HAP-1 (cell line): ENCODE measurements around the gene NUFIP2.
A peak's percentile ranks its signal among the peaks of the same experiment; 100 is the strongest.
"Not testable (repeated sequence)": the region's sequence is repeated elsewhere in the genome, so short reads cannot be mapped to it uniquely, and the experiment has no call there.

Experiments used
- DNase-seq, 2 experiments: peaks; one replicate each; pipeline ENCODE4 v3.0.0-alpha.2; 2016 to 2020; ENCODE audit warnings: low spot score in 2 of 2
- H3K27me3 ChIP-seq: fragments of 250-450 bp; sonication (Bioruptor Pico); 2 replicates; pipeline ENCODE4 v1.5.1; 2020; ENCODE audit warnings: low read depth, mild to moderate bottlenecking, moderate library complexity
- H3K36me3 ChIP-seq: fragments of 250-450 bp; sonication (Bioruptor Pico); replicated peaks from 2 replicates; pipeline ENCODE4 v1.5.1; 2020; ENCODE audit warnings: mild to moderate bottlenecking
- H3K4me1 ChIP-seq: fragments of 250-450 bp; sonication (Bioruptor Pico); 2 replicates; pipeline ENCODE4 v1.5.1; 2020; ENCODE audit warnings: mild to moderate bottlenecking
- H3K4me3 ChIP-seq: fragments of 250-450 bp; sonication (Bioruptor Pico); 2 replicates; pipeline ENCODE4 v1.5.1; 2020; ENCODE audit warnings: mild to moderate bottlenecking, moderate library complexity
- H3K9me3 ChIP-seq: fragments of 250-450 bp; sonication (Bioruptor Pico); 2 replicates; pipeline ENCODE4 v1.5.1; 2020; ENCODE audit warnings: mild to moderate bottlenecking, moderate library complexity
- in situ Hi-C: fragments of 300-500 bp; cut with MboI; formaldehyde crosslinking; loops from 3 replicates; pipeline ENCODE4 v1.14.3; 2020; ENCODE audit warnings: low sequenced_read_pairs, inconsistent platforms, mixed read lengths

Gene NUFIP2

DNA sequence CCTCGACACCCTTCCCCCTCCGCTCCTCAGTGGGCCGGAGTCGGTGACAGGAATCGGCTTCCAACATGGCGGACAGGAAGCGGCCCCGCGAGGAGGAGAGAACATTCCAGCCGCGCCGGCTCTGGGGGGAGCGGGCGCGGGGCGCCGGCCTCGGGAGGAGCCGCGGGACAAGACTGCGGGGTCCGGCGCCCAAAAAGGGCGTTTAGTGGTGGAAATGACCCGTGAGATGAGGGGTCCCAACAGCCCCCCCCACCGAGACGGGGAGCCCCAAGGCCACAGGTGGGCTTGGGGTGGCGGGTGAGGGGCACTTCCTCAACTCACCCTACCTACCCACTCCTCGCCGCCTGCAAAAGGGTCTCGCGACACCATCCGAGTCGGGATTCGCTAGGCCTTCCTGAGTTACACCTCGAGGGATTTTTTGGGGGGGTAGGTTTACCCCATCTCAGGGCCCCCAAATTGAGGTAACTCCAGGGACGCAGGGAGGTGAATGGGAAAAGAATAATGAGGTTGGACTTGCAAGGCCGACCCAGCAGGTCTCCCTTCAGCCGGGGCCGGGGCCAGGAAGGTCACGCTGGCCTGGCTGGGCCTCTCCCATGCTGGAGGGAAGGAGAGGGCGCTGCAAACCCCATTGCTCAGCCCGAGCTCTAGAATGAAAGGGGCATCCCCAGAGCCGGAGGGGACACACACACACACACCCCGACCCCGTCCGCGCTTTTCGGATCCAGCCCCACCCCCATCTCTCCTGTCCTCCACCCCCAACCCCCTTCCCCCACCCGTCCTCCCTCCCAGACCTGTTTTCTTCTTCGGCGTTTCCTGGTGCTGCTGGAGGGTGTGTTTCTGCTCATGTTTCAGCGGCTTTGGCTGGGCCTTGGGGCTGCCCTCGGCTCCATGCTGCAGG lies 707 bp downstream of the NUFIP2 start:
- DNase-seq = peak; percentile 40 to 80

DNA sequence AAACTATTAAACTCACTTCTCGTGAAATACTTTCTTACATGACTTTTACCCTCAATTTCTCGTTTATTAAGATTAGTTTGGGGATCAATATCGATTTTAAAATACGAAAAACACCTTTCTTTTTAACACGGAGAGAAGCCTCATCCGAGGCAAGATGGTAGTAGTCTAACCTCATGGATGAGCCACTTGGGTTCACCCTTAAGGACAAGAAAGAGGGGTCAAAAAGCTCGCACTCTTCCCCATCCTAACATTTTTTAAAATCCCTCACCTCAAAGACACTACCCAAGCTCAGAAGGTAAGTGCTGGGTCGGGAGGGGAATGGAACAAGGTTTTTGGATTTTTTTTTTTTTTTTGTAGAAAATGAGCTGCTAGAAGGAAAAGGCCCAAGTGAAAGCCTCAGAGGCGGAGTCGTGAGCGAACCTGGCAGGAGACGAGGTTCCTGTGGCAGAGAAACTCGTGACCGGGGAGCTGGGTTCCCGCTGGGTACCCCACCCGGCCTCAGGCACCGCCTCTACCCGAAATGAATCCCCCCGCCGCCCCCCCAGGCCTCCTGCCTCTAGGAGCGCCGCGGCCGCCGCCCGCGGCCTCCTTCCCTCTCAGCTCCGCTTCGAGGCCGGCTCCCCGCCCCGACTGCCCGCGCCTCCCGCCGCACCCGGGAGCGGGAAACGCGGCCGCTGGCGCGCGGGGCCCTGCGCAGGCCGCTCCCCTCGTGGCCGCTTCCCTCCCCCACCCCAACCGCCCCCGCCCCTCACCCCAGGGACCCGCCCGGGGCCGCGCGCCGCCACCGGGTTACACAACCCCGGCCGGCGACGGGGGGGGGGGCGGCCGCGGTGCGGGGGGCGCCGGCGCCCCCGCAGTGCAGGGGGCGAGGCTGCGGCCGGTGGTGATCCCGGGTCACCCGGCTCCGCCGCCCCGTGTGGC lies 1.6 kb downstream of the NUFIP2 start:
- peak; percentile 34 to 57 for DNase-seq

More for the DNA sequence above, 707 bp downstream of the NUFIP2 start:
- in situ Hi-C loops = no loop called here
- H3K4me3 ChIP-seq = peak overlapping the region; percentile 87
- 0 out of 2 replicates have a peak, but pooled peaks cover 2% of the 10 kb centered on the region for H3K27me3 ChIP-seq
- H3K4me1 ChIP-seq = peaks cover 12% of the 10 kb centered on the region; the same call in 1 of the 2 replicates
- H3K36me3 ChIP-seq = peaks cover 14% of the 10 kb centered on the region
- H3K9me3 ChIP-seq = no peaks in the 10 kb centered on the region

GRCh38 chr17:29291163-29291752 lies 2.7 kb downstream of the NUFIP2 start:
- Histone ChIP-seq H3K9me3 (no peaks in the 10 kb centered on the region), H3K27me3 (0 out of 2 replicates have a peak, but pooled peaks cover 2% of the 10 kb centered on the region), H3K4me3 (peak overlapping the region; percentile 48), H3K36me3 (peaks cover 34% of the 10 kb centered on the region), H3K4me1 (peaks cover 12% of the 10 kb centered on the region; the same call in 1 of the 2 replicates)
- in situ Hi-C loops = no loop called here
- DNase-seq = peak; percentile 46 to 66

More for the DNA sequence above, 1.6 kb downstream of the NUFIP2 start:
- Histone ChIP-seq H3K4me1 (peaks cover 12% of the 10 kb centered on the region; the same call in 1 of the 2 replicates), H3K27me3 (0 out of 2 replicates have a peak, but pooled peaks cover 2% of the 10 kb centered on the region), H3K36me3 (peaks cover 23% of the 10 kb centered on the region), H3K4me3 (peak overlapping the region; percentile 87), H3K9me3 (no peaks in the 10 kb centered on the region)
- in situ Hi-C loops = no loop called here

- no peak for DNase-seq
- Histone ChIP-seq H3K4me3 (no peak overlapping the region), H3K4me1 (peaks cover 9% of the 10 kb centered on the region; the same call in 1 of the 2 replicates), H3K36me3 (peaks cover 48% of the 10 kb centered on the region), H3K27me3 (no peaks in the 10 kb centered on the region), H3K9me3 (no peaks in the 10 kb centered on the region)
- in situ Hi-C loops = no loop called here
Measured at GRCh38 chr17:29289852-29290251, 4.1 kb downstream of the NUFIP2 start.

- Histone ChIP-seq H3K36me3 (peaks cover 80% of the 10 kb centered on the region), H3K27me3 (no peaks in the 10 kb centered on the region), H3K9me3 (no peaks in the 10 kb centered on the region), H3K4me1 (peaks cover 11% of the 10 kb centered on the region), H3K4me3 (no peak overlapping the region)
- peak in 1 of 2 experiments; percentile 36 for DNase-seq
- in situ Hi-C loops = no loop called here
Measured at GRCh38 chr17:29283961-29284360, 10.0 kb downstream of the NUFIP2 start.

DNA sequence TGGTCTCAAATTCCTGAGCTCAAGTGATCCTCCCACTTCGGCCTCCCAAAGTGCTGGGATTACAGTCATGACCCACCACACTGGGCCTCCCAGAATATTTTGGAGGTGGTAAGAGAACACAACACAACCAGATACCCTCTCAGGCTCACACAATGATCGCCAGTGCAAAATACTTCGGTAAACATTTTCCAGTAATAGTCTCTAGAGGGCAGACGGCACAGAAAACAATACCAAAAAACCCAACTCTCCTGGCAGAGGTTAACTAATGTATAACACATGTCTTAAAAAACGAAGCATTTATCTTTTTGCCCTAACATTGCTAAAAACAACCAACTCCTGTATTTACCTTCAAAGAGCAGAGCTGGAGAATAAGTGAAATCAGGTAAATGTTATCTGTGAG lies 10.5 kb downstream of the NUFIP2 start:
- no peak for DNase-seq
- Histone ChIP-seq H3K36me3 (peaks cover 81% of the 10 kb centered on the region), H3K4me1 (peaks cover 11% of the 10 kb centered on the region), H3K4me3 (no peak overlapping the region), H3K9me3 (no peaks in the 10 kb centered on the region), H3K27me3 (no peaks in the 10 kb centered on the region)
- in situ Hi-C loops = no loop called here

DNA sequence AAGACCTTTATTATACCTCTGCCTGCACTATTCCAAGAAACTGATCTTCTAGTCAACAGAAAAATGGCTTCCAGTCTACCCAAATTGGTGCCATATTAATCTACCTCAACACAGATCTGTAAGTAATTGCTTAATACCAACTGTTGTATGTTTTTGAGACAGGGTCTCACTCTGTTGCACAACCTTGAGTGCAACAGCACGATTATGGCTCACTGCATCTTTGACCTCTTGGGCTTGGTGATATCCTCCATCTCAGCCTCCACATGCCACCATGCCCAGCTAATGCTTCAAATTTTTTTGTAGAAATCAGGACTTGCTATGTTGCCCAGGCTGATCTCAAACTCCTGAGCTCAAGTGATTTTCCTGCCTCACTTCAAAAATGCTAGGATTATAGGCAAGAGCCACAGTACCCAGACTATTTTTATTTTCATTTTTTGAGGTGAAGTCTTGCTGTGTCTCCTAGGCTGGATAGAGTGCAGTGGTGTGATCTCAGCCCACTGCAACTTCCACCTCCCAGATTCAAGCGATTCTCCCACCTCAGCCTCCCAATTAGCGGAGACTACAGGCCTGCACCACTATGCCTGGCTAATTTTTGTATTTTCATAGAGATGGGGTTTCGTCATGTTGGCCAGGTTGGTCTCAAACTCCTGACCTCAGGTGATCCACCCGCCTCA lies 14.4 kb downstream of the NUFIP2 start:
- Histone ChIP-seq H3K4me3 (no peak overlapping the region), H3K9me3 (no peaks in the 10 kb centered on the region), H3K27me3 (no peaks in the 10 kb centered on the region), H3K36me3 (peaks cover 70% of the 10 kb centered on the region), H3K4me1 (peaks cover 13% of the 10 kb centered on the region)
- no peak for DNase-seq
- in situ Hi-C loops = no loop called here

DNA sequence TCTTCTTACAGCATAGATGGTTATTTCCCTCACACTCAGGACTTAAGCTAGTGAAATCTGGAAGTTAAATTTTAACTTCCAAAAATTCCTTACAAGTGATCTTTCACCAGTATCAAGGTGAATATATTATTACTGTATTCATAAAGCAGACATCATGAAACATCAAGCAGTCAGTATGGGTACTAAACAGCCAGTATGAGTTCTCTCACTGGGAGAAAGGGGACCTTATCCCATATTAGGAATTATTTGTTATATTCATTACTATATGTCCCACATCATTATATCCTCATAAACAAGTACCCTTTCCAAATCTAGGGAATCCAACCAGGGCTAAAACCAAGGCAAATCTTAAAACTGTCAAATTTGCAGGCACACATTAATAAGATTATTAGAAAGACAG lies 15.3 kb downstream of the NUFIP2 start:
- no peaks in the 10 kb centered on the region for H3K27me3 ChIP-seq
- no peak for DNase-seq
- in situ Hi-C loops = no loop called here
- H3K4me3 ChIP-seq = no peak overlapping the region
- H3K9me3 ChIP-seq = no peaks in the 10 kb centered on the region
- H3K36me3 ChIP-seq = peaks cover 69% of the 10 kb centered on the region
- peaks cover 6% of the 10 kb centered on the region for H3K4me1 ChIP-seq

- H3K36me3 ChIP-seq = peaks cover 51% of the 10 kb centered on the region
- in situ Hi-C loops = no loop called here
- peaks cover 2% of the 10 kb centered on the region; the same call in 1 of the 2 replicates for H3K4me1 ChIP-seq
- H3K4me3 ChIP-seq = no peak overlapping the region
- no peak for DNase-seq
- H3K9me3 ChIP-seq = no peaks in the 10 kb centered on the region
- H3K27me3 ChIP-seq = no peaks in the 10 kb centered on the region
Measured at GRCh38 chr17:29273924-29274323, 20.0 kb downstream of the NUFIP2 start.

GRCh38 chr17:29271980-29272379 lies 22.0 kb downstream of the NUFIP2 start:
- H3K36me3 ChIP-seq = peaks cover 38% of the 10 kb centered on the region
- DNase-seq, H3K4me1 ChIP-seq, H3K9me3 ChIP-seq, H3K4me3 ChIP-seq, H3K27me3 ChIP-seq, in situ Hi-C loops: not testable (repeated sequence)

DNA sequence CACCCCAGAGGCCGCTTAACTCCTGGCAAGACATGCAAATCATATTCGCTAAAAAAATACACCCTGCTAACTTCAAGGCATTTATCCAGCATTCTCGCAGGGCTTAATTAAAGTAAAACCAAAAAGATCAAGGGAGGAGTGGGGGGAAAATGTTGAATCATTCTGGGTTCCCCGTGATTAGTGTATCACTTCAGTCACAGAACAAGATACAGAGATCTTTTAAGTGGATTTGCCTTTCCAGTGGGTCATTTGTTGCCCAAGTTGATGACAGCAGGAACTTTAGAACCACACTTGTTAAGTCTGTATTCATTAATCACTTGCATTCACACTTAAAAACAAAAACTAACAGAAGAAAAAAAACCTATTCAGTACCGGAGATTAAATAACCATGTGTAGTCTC lies 30.0 kb downstream of the NUFIP2 start:
- no peaks in the 10 kb centered on the region for H3K4me1 ChIP-seq
- no peaks in the 10 kb centered on the region for H3K9me3 ChIP-seq
- H3K4me3 ChIP-seq = no peak overlapping the region
- no peaks in the 10 kb centered on the region for H3K27me3 ChIP-seq
- no peak for DNase-seq
- H3K36me3 ChIP-seq = peaks cover 63% of the 10 kb centered on the region
- in situ Hi-C loops = no loop called here

DNA sequence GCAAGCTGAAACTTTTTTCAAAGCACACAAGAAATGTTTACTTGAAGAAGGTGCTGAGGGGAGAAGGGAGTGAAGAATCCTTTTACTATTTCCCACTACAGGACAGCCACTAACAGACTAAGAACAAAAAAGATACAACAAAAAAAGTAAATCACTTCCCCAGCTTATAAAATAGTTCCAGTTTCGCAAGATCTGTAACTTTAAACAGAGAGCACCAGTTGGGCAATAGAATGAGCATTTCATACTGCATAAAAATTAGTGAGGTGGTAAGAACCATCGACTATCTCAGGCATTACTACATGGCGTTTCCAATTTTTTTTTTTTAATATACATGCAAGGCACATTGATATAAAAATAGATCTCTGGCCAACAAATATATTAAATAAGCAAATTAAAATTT lies 36.2 kb downstream of the NUFIP2 start:
- H3K4me3 ChIP-seq = no peak overlapping the region
- H3K27me3 ChIP-seq = no peaks in the 10 kb centered on the region
- H3K9me3 ChIP-seq = no peaks in the 10 kb centered on the region
- H3K36me3 ChIP-seq = peaks cover 27% of the 10 kb centered on the region
- no peaks in the 10 kb centered on the region for H3K4me1 ChIP-seq
- no peak for DNase-seq
- in situ Hi-C loops = no loop called here
